Activated T-cell treated with anti-CD3 and anti-CD28 coated beads, Interleukin-2, amount 50 U/mL, for 24 hours (primary cell): ENCODE measurements around the gene SHROOM2.
A peak's percentile ranks its signal among the peaks of the same experiment; 100 is the strongest.

Source experiments
- DNase-seq: peaks from one replicate; pipeline ENCODE4 v3.0.0-alpha.2; 2020
- H3K27ac Mint-ChIP-seq: 2 replicates; pipeline ENCODE4 v1.8.0; 2020; ENCODE audit warnings: mild to moderate bottlenecking, mixed read lengths
- H3K27me3 Mint-ChIP-seq: 2 replicates; pipeline ENCODE4 v1.8.0; 2020; ENCODE audit warnings: mixed read lengths
- H3K36me3 Mint-ChIP-seq: 2 replicates; pipeline ENCODE4 v1.8.0; 2020; ENCODE audit warnings: low read depth, mixed read lengths
- H3K4me1 Mint-ChIP-seq: 2 replicates; pipeline ENCODE4 v1.8.0; 2020; ENCODE audit warnings: low read depth, mixed read lengths
- H3K4me3 Mint-ChIP-seq: 2 replicates; pipeline ENCODE4 v1.8.0; 2020; ENCODE audit warnings: mild to moderate bottlenecking, moderate library complexity, mixed read lengths
- H3K9me3 Mint-ChIP-seq: 2 replicates; pipeline ENCODE4 v1.8.0; 2020; ENCODE audit warnings: mixed read lengths

Gene SHROOM2

GRCh38 chrX:9980927-9981326 is 194.7 kb downstream of the SHROOM2 start:
- Mint-ChIP-seq H3K36me3 (no peaks in the 10 kb centered on the region), H3K9me3 (no peaks in the 10 kb centered on the region), H3K27me3 (peaks cover 24% of the 10 kb centered on the region), H3K4me3 (no peak overlapping the region), H3K4me1 (no peaks in the 10 kb centered on the region), H3K27ac (no peak overlapping the region)
- DNase-seq = no peak

GRCh38 chrX:9983441-9983840 is 197.2 kb downstream of the SHROOM2 start:
- no peak for DNase-seq
- Mint-ChIP-seq H3K4me3 (no peak overlapping the region), H3K36me3 (no peaks in the 10 kb centered on the region), H3K27ac (no peak overlapping the region), H3K4me1 (no peaks in the 10 kb centered on the region), H3K9me3 (no peaks in the 10 kb centered on the region), H3K27me3 (peaks cover 17% of the 10 kb centered on the region)

GRCh38 chrX:9983846-9984245 is 197.6 kb downstream of the SHROOM2 start:
- Mint-ChIP-seq H3K9me3 (no peaks in the 10 kb centered on the region), H3K4me1 (no peaks in the 10 kb centered on the region), H3K36me3 (no peaks in the 10 kb centered on the region), H3K4me3 (no peak overlapping the region), H3K27me3 (peaks cover 15% of the 10 kb centered on the region), H3K27ac (no peak overlapping the region)
- DNase-seq = no peak

- H3K4me1 Mint-ChIP-seq = no peaks in the 10 kb centered on the region
- H3K4me3 Mint-ChIP-seq = no peak overlapping the region
- H3K9me3 Mint-ChIP-seq = no peaks in the 10 kb centered on the region
- H3K27ac Mint-ChIP-seq = no peak overlapping the region
- peaks cover 10% of the 10 kb centered on the region for H3K27me3 Mint-ChIP-seq
- no peaks in the 10 kb centered on the region for H3K36me3 Mint-ChIP-seq
- no peak for DNase-seq
These were observed 202.5 kb downstream of the SHROOM2 start for GRCh38 chrX:9988762-9989161.

GRCh38 chrX:9992061-9992460 is 205.8 kb downstream of the SHROOM2 start:
- Mint-ChIP-seq H3K4me3 (no peak overlapping the region), H3K27ac (no peak overlapping the region), H3K4me1 (peaks cover 5% of the 10 kb centered on the region), H3K36me3 (no peaks in the 10 kb centered on the region), H3K9me3 (no peaks in the 10 kb centered on the region), H3K27me3 (peaks cover 4% of the 10 kb centered on the region)
- DNase-seq = no peak

- Mint-ChIP-seq H3K36me3 (no peaks in the 10 kb centered on the region), H3K27ac (no peak overlapping the region), H3K27me3 (peaks cover 4% of the 10 kb centered on the region), H3K4me1 (peaks cover 12% of the 10 kb centered on the region), H3K4me3 (no peak overlapping the region), H3K9me3 (no peaks in the 10 kb centered on the region)
- no peak for DNase-seq
These were observed 206.5 kb downstream of the SHROOM2 start for GRCh38 chrX:9992724-9993123.

- Mint-ChIP-seq H3K27me3 (peaks cover 10% of the 10 kb centered on the region), H3K4me3 (no peak overlapping the region), H3K27ac (no peak overlapping the region), H3K4me1 (peaks cover 18% of the 10 kb centered on the region), H3K36me3 (no peaks in the 10 kb centered on the region), H3K9me3 (no peaks in the 10 kb centered on the region)
- peak; percentile 85 for DNase-seq
These were observed 209.7 kb downstream of the SHROOM2 start for GRCh38 chrX:9995855-9996339.

GRCh38 chrX:9997041-9997440 is 210.8 kb downstream of the SHROOM2 start:
- H3K9me3 Mint-ChIP-seq = no peaks in the 10 kb centered on the region
- H3K27me3 Mint-ChIP-seq = peaks cover 10% of the 10 kb centered on the region
- DNase-seq = no peak
- no peak overlapping the region for H3K4me3 Mint-ChIP-seq
- peaks cover 18% of the 10 kb centered on the region for H3K4me1 Mint-ChIP-seq
- no peaks in the 10 kb centered on the region for H3K36me3 Mint-ChIP-seq
- H3K27ac Mint-ChIP-seq = no peak overlapping the region

- H3K9me3 Mint-ChIP-seq = no peaks in the 10 kb centered on the region
- H3K36me3 Mint-ChIP-seq = no peaks in the 10 kb centered on the region
- H3K27ac Mint-ChIP-seq = no peak overlapping the region
- H3K4me3 Mint-ChIP-seq = no peak overlapping the region
- peak; percentile 65 for DNase-seq
- H3K4me1 Mint-ChIP-seq = peaks cover 18% of the 10 kb centered on the region
- peaks cover 10% of the 10 kb centered on the region for H3K27me3 Mint-ChIP-seq
These were observed 211.3 kb downstream of the SHROOM2 start for GRCh38 chrX:9997524-9997923.
